ENCODE results near the gene MFAP4.

DNA sequence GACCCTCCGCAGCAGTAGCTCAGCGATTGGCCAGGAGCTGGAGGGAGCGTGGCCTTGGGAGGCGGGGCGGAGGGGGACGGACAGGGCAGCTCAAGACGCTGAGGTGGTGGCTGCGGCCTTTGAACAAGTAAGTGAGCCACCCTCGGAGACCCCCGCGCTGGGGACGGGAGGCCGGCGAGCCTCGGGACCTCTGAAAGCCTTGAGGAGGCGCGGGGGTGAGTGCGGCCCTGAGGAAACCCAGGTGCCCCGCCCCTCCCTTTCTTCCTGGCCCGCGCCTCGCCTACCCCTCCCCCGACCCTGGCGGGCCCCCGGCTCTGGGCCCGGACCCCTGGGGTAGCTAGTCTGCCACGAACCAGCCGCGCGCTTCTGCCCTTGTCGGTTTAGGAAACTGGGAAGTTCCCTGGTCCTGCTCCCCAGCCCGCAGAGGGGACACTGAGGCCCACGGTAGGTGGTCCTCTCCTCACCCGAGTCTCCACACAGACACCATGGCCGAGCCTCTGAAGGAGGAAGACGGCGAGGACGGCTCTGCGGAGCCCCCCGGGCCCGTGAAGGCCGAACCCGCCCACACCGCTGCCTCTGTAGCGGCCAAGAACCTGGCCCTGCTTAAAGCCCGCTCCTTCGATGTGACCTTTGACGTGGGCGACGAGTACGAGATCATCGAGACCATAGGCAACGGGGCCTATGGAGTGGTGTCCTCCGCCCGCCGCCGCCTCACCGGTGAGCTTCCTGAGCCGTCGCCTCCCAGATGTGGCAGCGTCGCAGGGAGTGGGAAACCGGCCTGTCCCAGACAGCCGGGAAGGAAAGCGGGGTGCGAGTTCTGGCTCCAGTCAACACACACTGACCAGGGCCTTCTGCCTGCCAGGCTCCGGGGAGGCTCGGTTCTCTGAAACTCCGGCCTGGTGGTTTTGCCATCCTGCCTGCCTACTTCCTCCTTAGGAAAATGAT lies 8.3 kb downstream of the MFAP4 start, which contains the start of gene MAPK7:
- TF ChIP-seq, protein P1, sequence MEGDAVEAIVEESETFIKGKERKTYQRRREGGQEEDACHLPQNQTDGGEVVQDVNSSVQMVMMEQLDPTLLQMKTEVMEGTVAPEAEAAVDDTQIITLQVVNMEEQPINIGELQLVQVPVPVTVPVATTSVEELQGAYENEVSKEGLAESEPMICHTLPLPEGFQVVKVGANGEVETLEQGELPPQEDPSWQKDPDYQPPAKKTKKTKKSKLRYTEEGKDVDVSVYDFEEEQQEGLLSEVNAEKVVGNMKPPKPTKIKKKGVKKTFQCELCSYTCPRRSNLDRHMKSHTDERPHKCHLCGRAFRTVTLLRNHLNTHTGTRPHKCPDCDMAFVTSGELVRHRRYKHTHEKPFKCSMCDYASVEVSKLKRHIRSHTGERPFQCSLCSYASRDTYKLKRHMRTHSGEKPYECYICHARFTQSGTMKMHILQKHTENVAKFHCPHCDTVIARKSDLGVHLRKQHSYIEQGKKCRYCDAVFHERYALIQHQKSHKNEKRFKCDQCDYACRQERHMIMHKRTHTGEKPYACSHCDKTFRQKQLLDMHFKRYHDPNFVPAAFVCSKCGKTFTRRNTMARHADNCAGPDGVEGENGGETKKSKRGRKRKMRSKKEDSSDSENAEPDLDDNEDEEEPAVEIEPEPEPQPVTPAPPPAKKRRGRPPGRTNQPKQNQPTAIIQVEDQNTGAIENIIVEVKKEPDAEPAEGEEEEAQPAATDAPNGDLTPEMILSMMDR (IDR thresholded peaks at IDR 0.05), result no peak
- TF ChIP-seq POLR2A (IDR thresholded peaks at IDR 0.05), result peak in 1 of 2 donors; percentile 38

All from lower leg skin (tissue), 3 donors.